ENCODE data around the gene POU2AF3.
"Not testable (repeated sequence)": the region's sequence is repeated elsewhere in the genome, so short reads cannot be mapped to it uniquely, and the experiment has no call there.

POU2AF3 gene, protein sequence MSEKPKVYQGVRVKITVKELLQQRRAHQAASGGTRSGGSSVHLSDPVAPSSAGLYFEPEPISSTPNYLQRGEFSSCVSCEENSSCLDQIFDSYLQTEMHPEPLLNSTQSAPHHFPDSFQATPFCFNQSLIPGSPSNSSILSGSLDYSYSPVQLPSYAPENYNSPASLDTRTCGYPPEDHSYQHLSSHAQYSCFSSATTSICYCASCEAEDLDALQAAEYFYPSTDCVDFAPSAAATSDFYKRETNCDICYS

GRCh38 chr11:111298413-111299100 lies at the start of gene POU2AF3:
POU2AF3 (plus strand) TSS chr11:111298546; CDS start chr11:111298582, 36 bp downstream.
- DNase-seq: peak in 1 of 2 donors; percentile 31

GRCh38 chr11:111250936-111251335 lies 47.4 kb upstream of the POU2AF3 start:
- DNase-seq: no peak

DNA sequence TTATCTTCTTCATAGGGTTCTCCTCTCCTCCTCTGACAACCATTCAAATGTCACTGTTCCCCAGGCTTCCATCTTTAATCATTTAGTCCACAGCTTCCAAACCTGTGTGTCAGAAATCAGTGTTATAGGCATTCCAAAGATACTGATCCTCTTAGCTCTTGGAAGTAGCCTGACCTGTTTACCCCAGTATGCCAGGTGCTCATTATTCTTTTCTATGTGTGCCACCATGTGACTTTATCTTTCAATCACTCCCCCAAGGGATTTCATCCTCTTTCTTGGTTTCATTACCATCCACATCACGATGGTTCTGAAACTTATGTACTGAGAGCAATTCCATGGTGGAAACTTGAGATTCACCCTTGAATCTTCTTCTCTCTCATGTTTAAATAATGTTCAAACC lies 45.2 kb upstream of the POU2AF3 start:
- no peak for DNase-seq

DNA sequence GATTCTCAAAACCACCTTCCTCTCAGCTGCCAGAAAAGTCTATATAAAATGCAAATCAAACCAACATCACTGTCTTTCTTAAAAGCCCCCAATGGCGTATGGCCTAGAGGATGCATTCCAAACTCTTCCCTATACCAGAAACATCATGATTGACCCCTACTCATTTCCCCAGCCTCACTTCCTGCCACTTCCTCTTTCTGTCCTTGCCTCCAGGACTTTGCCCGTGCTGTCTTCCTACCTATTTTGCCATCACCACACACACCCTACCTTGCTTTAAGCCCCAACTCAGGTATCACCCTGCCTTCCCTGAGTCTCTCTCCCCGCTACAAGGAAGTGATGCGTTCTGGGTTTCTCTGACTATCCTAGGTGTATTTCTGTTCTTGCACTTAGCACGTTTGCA lies 44.7 kb upstream of the POU2AF3 start:
- DNase-seq: no peak

DNA sequence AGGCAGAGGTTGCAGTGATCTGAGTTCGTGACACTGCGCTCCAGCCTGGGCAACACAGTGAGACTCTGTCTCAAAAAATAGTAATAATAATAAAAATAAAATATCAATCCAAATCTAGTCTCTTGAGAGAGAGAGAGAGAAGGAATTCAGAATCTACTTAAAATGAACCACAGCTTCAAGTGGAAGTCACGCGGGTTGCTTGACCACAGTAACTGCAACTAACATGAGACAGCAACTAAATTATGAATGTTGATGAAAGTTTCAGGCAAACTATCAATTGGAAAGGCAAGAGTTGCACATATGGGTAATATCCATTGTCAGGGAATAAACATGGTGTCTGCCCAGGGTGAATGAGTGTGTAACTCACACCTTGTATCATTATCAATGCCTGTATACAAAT lies 40.3 kb upstream of the POU2AF3 start:
- no peak for DNase-seq

- no peak for DNase-seq
Measured at GRCh38 chr11:111259896-111260295, 38.5 kb upstream of the POU2AF3 start.

GRCh38 chr11:111260811-111261210 lies 37.5 kb upstream of the POU2AF3 start:
- DNase-seq: no peak

GRCh38 chr11:111264646-111265045 lies 33.7 kb upstream of the POU2AF3 start:
- no peak for DNase-seq

GRCh38 chr11:111265421-111265820 lies 32.9 kb upstream of the POU2AF3 start:
- DNase-seq: no peak

- not testable (repeated sequence) for DNase-seq
Measured at GRCh38 chr11:111268303-111268702, 30.0 kb upstream of the POU2AF3 start.

DNA sequence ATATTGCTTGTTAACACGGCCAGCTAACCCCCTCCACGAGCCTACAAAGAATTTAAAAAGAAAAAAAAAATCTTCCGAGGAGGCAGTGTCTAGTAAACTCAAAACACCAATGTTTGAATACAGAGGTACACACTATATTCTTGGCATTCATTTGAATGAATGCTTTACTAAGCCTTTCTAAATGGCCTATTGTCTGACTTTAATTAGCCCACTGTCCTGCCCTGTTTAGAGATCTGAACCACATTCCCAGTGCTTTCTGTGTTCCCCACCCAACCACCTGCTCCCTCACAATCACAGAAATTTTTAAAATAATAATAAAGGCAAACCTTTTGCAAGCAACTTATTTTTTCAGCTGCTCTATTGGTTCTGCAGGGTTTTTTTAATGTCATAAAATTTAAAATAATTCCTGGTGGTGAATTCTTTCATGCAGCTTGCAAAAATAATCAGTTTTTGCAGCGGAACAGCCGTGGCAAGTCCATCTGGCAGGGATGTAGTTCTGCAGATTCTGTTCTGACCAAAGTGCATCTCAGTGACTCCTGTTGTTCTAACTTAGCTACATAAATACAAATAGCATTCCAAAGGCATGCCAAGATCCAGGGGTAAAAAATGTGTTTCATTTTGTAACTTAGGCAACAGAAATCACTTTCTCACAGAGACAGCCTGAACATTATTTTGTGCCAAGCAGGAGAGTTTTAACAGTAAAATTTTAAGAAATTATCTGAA lies 29.0 kb upstream of the POU2AF3 start:
- DNase-seq: peak in 1 of 2 donors; percentile 57

DNA sequence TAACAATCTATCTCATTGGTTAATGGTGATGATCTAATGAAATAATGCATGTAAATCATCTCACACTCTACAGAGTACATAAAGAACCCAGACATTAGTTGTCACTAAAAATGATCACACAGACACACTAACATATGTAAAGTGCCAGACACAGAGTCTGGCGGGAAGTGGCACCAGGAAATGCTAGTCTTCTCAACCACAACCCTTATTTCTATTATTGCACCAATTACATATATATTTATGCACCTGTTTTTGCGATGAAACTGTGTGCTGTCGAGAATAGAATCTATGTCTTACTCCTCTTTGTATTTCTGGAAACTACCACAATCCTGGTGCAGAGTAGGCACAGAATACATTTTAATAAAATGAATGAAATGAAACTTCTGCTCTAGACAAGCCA lies 25.9 kb upstream of the POU2AF3 start:
- DNase-seq: no peak

- DNase-seq: no peak
Measured at GRCh38 chr11:111282562-111283075, 15.7 kb upstream of the POU2AF3 start.

DNA sequence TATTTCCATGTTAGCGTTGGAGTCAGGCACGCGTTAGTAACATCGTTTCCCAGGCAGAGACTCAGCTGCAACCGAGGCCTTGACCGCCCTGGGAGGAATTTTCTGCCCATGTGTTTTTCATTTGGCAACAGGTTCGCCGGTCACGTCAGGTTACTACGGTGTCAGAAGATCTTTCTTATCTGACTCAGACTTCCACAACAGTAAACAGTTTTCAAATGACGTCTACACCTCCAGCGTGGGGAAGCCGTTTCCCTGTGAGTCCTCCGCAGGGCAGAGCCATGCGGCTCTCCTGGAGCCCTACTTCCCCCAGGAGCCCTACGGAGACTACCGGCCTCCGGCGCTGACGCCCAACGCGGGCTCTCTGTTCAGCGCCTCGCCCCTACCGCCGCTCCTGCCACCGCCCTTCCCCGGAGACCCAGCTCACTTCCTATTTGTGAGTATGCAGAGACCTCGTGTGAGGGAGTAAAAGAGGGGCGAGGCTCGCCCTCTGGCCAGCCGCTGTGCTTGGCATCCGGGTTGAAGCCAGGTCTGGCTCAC lies 14.3 kb upstream of the POU2AF3 start:
- no peak for DNase-seq

DNA sequence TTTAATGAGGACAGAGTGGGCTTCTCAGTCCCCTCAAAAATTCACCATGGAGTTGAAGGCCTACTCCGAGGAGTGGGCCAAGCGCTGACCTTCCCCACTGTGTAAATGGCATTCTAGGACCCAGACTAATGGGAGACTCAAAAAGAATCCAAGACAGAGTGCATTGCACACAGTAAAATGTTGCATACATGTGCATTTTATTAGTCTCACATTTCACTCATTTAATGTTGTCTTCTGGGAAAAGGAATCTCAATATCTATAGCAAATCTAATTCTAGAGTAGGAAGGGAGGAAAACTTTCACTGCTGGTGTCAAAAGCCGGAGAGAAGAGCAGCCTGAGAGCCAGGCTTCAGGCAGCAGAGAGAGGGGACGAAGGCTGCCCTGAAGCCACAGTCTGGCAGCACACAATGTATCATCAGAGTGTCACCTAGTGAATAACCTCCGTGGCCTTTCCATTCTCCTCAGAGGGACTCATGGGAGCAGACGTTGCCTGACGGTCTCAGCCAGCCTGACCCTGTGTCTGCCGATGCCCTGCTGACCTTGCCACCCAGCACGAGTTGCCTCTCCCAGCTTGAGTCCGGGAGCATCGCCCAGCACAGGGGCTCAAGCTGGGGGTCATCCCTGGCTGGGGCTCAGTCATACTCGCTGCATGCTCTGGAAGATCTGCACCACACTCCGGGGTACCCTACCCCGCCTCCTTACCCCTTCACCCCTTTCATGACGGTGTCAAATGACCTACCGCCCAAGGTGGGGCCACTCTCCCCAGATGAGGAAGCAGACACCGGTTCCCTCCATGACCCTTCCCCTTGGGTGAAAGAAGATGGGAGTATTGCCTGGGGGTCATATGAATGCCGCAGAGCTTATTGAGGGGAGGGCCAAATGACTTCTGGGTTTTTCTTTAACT lies 12.9 kb upstream of the POU2AF3 start:
- no peak for DNase-seq

DNA sequence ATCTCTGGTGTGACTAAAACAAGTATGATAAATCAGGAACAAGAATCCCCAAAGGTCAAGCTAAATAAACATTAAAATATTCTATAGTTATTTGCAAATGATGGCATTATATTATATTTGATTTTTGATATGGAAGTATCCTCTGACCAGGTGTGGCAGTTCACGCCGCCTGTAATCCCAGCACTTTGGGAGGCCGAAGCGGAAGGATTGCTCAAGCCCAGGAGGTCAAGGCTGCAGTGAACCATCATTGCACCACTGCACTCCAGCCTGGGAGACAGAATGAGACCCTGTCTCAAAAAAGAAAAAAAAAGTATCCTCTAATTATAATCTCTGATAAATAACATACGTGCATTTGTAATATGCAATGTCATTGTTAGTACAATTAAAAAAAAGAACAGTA lies 6.6 kb upstream of the POU2AF3 start:
- DNase-seq: no peak

GRCh38 chr11:111292408-111292807 lies 5.9 kb upstream of the POU2AF3 start:
- not testable (repeated sequence) for DNase-seq

DNA sequence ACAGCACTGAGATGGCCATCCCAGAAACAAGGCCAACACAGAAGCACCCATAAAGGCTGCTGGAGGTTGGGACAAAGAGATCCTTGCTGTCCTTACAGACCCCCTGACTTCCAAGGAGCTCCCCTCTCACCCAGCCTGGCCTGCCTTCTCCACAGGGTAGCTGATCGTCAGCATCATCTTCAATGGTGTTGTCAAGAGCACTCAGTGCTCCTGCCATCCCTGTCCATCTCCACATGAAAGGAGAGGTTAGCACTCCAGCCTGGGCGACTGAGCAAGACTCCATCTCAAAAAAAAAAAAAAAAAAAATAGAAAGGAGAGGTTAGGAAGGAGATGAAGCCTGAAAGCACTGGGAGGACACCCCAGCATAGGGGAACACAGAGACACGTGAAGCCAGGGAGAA lies 2.1 kb upstream of the POU2AF3 start:
- no peak for DNase-seq

DNA sequence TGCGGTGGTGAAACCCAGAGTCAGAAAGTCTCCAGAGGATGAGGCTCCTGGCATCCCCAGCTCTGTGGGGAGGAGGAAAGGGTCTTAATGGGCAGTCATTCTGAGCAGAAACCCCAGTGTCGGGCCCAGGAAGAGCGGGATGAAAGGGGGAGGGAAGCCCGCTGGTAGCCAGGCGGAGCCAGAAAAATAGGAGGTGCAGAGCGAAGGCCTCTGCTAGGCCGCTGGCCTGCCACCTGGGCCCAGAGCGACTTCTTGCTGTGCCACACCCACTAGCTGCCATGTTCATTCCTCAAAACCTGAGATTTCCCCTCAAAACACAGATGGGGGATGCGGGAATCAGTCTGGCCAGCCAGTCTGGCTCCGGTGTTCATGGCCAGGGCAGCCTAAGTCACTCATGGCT lies 650 bp upstream of the POU2AF3 start:
- no peak for DNase-seq

DNA sequence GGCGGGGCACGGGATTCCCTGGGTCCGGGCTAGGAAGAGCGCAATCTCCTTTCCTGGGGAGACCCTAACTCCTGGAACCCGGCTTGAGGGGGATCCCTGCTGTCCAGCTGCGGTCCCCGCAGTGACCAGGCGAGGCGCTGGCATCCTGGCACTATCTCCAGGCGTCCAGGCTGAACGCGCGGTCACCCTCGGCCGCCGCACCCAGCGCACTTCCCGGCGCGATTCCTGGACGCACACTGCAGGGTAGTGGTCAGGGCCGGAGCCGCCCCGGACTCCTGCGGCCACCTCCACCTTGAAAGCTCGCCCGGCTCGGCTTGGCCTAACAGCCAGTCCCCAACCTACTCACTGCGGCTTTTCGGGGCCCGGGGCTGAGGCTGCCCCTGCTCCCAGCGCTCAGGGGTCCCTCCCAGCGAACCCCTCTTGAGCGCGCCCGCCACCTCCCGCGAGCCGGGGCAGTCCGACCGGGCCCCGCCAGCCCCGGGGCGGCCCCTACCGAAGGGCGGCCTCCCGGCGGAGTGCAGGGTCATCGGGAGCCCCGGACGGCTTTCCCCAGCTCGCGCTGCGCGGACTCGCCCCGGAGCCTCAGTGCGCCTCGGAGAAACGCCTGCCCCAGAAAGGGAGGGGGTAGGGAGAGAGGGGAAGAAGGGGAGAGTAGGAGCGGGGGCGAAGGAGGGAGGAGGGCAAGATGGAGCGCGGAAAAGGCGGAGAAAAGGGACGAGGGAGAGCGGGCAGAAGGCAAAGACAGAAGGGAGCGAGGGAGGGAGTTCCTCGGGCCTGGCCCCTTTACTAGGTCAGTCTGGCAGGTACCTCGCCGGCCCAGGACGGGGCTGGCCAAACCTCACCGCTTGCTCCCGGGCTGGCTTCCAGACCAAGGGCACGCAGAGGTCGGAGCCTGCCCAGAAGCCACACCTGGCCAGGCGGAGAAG lies 1.0 kb downstream of the POU2AF3 start:
- DNase-seq: peak; percentile 51 to 56

- DNase-seq: no peak
Measured at GRCh38 chr11:111300569-111300968, 2.2 kb downstream of the POU2AF3 start.
